Spleen (tissue), 3 donors: Measurements from ENCODE around the gene FUT8.

ENCODE experiments used
- POLR2A ChIP-seq, 3 donors: fragments of 450-650 bp; IDR thresholded peaks; one replicate each; pipeline ENCODE4 v1.5.1; 2017; ENCODE audit warnings: antibody characterized with exemption in 3 of 3, mild to moderate bottlenecking in 1 of 3
- POLR2AphosphoS5 ChIP-seq, 3 donors: sonication (generic); formaldehyde crosslinking; IDR thresholded peaks; one replicate each; pipeline ENCODE4 v1.5.1; 2017; ENCODE audit warnings: antibody characterized with exemption in 3 of 3

GRCh38 chr14:65533736-65534404 is 121.3 kb downstream of the FUT8 start:
- TF ChIP-seq POLR2A (IDR thresholded peaks at IDR 0.05) (no peak), POLR2AphosphoS5 (IDR thresholded peaks at IDR 0.05) (no peak)
